HG02798 (cell line): ENCODE measurements around the gene SHISA6.
"Not testable (repeated sequence)": the region's sequence is repeated elsewhere in the genome, so short reads cannot be mapped to it uniquely, and the experiment has no call there.

Source experiments
- ATAC-seq: cut with Tn5 transposase; IDR thresholded peaks from one replicate; pipeline ENCODE4 v1.9.1; 2021; ENCODE audit warnings: mild to moderate bottlenecking; ENCODE audit not compliant: unreplicated experiment, poor library complexity

The SHISA6 gene

GRCh38 chr17:11301874-11302273 lies 60.9 kb downstream of the SHISA6 start:
- ATAC-seq, result not testable (repeated sequence)

- no peak for ATAC-seq
These were observed 61.6 kb downstream of the SHISA6 start for GRCh38 chr17:11302401-11303186.

- no peak for ATAC-seq
These were observed 62.9 kb downstream of the SHISA6 start for GRCh38 chr17:11303773-11304394.

GRCh38 chr17:11304568-11304967 lies 63.6 kb downstream of the SHISA6 start:
- no peak for ATAC-seq

GRCh38 chr17:11305524-11305923 lies 64.5 kb downstream of the SHISA6 start:
- ATAC-seq, result no peak

GRCh38 chr17:11308531-11308930 lies 67.5 kb downstream of the SHISA6 start:
- ATAC-seq, result no peak

GRCh38 chr17:11309033-11309432 lies 68.0 kb downstream of the SHISA6 start:
- no peak for ATAC-seq

GRCh38 chr17:11309850-11310249 lies 68.8 kb downstream of the SHISA6 start:
- no peak for ATAC-seq

GRCh38 chr17:11316451-11316850 lies 75.4 kb downstream of the SHISA6 start:
- ATAC-seq, result not testable (repeated sequence)

- ATAC-seq, result no peak
These were observed 77.2 kb downstream of the SHISA6 start for GRCh38 chr17:11318207-11318606.

GRCh38 chr17:11319894-11320293 lies 78.9 kb downstream of the SHISA6 start:
- ATAC-seq, result no peak

- ATAC-seq, result no peak
These were observed 83.0 kb downstream of the SHISA6 start for GRCh38 chr17:11324021-11324420.

GRCh38 chr17:11324846-11325420 lies 83.9 kb downstream of the SHISA6 start:
- no peak for ATAC-seq

GRCh38 chr17:11326492-11326891 lies 85.5 kb downstream of the SHISA6 start:
- no peak for ATAC-seq

- ATAC-seq, result no peak
These were observed 87.8 kb downstream of the SHISA6 start for GRCh38 chr17:11328770-11329169.

- no peak for ATAC-seq
These were observed 89.0 kb downstream of the SHISA6 start for GRCh38 chr17:11330006-11330405.

- ATAC-seq, result no peak
These were observed 89.8 kb downstream of the SHISA6 start for GRCh38 chr17:11330826-11331225.

- ATAC-seq, result no peak
These were observed 90.8 kb downstream of the SHISA6 start for GRCh38 chr17:11331547-11332513.

GRCh38 chr17:11332706-11333105 lies 91.7 kb downstream of the SHISA6 start:
- no peak for ATAC-seq

- ATAC-seq, result no peak
These were observed 93.5 kb downstream of the SHISA6 start for GRCh38 chr17:11334493-11334892.
